SK-N-SH (cell line): Measurements from ENCODE around the gene GABRR1. TPM values are rescaled to one million over a fixed set of nuclear protein-coding genes. Genes with fewer than 3 reads are reported as not detected.

Experiments
- CTCF ChIA-PET: fragments of 300-600, 350-600 bp; formaldehyde crosslinking; extraction: SDS; loops from one replicate; lab custom pipeline; 2021; lab: Yijun Ruan, JAX
- POLR2A ChIA-PET: fragments of 350-600 bp; sonication (Branson Sonifier 250); formaldehyde crosslinking; extraction: SDS; loops from one replicate; lab custom pipeline; 2020; ENCODE audit warnings: antibody characterized with exemption, inconsistent platforms; lab: Yijun Ruan, JAX
- DNase-seq: peaks from one replicate; pipeline ENCODE4 v3.0.0; 2012
- H2AFZ ChIP-seq: fragments of 200-600 bp; sonication (generic); 2 replicates; pipeline ENCODE4 v1.8.1; 2016; ENCODE audit warnings: antibody characterized with exemption, mild to moderate bottlenecking, low read depth
- H3F3A ChIP-seq: fragments of 200-600 bp; sonication (generic); replicated peaks from 2 replicates; pipeline ENCODE3; 2016; ENCODE audit warnings: antibody characterized with exemption, mild to moderate bottlenecking; ENCODE audit not compliant: insufficient read depth
- H3K27ac ChIP-seq, 2 experiments: fragments of 200-500 bp in 1 of 2; fragments of 200-600 bp in 1 of 2; sonication (Bioruptor generic) in 1 of 2; sonication (generic), shearing (Covaris generic) in 1 of 2; 2 replicates each; pipeline versions ENCODE4 v1.5.1 to v1.6.1; 2014 to 2016; ENCODE audit warnings: low read depth in 2 of 2, inconsistent platforms in 1 of 2, low read length in 1 of 2, mild to moderate bottlenecking in 1 of 2, mixed read lengths in 1 of 2
- H3K27me3 ChIP-seq: fragments of 200-600 bp; sonication (generic), shearing (Covaris generic); 2 replicates; pipeline ENCODE4 v1.6.1; 2016; ENCODE audit warnings: mixed run types; ENCODE audit not compliant: insufficient read depth
- H3K36me3 ChIP-seq, 2 experiments: fragments of 200-500 bp in 1 of 2; fragments of 200-600 bp in 1 of 2; sonication (Bioruptor generic) in 1 of 2; sonication (generic) in 1 of 2; replicated peaks in 1 of 2; 2 replicates each; pipeline versions ENCODE3 to v1.5.1; 2014 to 2016; ENCODE audit warnings: low read length in 1 of 2, mild to moderate bottlenecking in 1 of 2; ENCODE audit not compliant: insufficient read depth in 2 of 2, control insufficient read depth in 1 of 2
- H3K4me1 ChIP-seq, 2 experiments: fragments of 200-500 bp in 1 of 2; fragments of 200-600 bp in 1 of 2; sonication (Bioruptor generic) in 1 of 2; sonication (generic), shearing (Covaris generic) in 1 of 2; 2 replicates each; pipeline versions ENCODE4 v1.5.1 to v1.6.1; 2014 to 2016; ENCODE audit warnings: low read depth in 1 of 2, low read length in 1 of 2, mixed run types in 1 of 2; ENCODE audit not compliant: insufficient read depth in 2 of 2, control insufficient read depth in 1 of 2
- H3K4me2 ChIP-seq: fragments of 200-600 bp; sonication (generic), shearing (Covaris generic); 2 replicates; pipeline ENCODE4 v1.6.1; 2017; ENCODE audit warnings: mixed run types
- H3K4me3 ChIP-seq, 2 experiments: fragments of 200-500 bp in 1 of 2; fragments of 200-600 bp in 1 of 2; sonication (Bioruptor generic) in 1 of 2; sonication (generic), shearing (Covaris generic) in 1 of 2; 2 replicates each; pipeline versions ENCODE4 v1.5.1 to v1.8.1; 2014 to 2016; ENCODE audit warnings: low read depth in 2 of 2, inconsistent platforms in 1 of 2, low read length in 1 of 2, mild to moderate bottlenecking in 1 of 2, mixed read lengths in 1 of 2, moderate library complexity in 1 of 2
- H3K79me2 ChIP-seq: fragments of 200-600 bp; sonication (generic); 2 replicates; pipeline ENCODE4 v1.8.1; 2017; ENCODE audit warnings: mild to moderate bottlenecking; ENCODE audit not compliant: insufficient read depth
- H3K9ac ChIP-seq: fragments of 200-600 bp; sonication (generic); 2 replicates; pipeline ENCODE4 v1.6.1; 2017; ENCODE audit warnings: mixed run types
- H3K9me2 ChIP-seq: fragments of 200-600 bp; sonication (generic); 2 replicates; pipeline ENCODE4 v1.6.1; 2017; ENCODE audit warnings: mixed run types
- H3K9me3 ChIP-seq: fragments of 200-600 bp; sonication (generic); 2 replicates; pipeline ENCODE4 v1.6.1; 2017; ENCODE audit warnings: mixed run types, mild to moderate bottlenecking, moderate library complexity
- H4K20me1 ChIP-seq: fragments of 200-600 bp; sonication (generic); 2 replicates; pipeline ENCODE4 v1.6.1; 2017; ENCODE audit warnings: mild to moderate bottlenecking, mixed run types; ENCODE audit not compliant: insufficient read depth
- CHD2 ChIP-seq: fragments of 150-350 bp; IDR thresholded peaks from 2 replicates; pipeline ENCODE4 v1.6.1; 2018; ENCODE audit warnings: low read length; ENCODE audit not compliant: partially characterized antibody
- EZH2phosphoT487 ChIP-seq: fragments of 200-600 bp; sonication (generic); IDR thresholded peaks from 2 replicates; pipeline ENCODE4 v1.6.1; 2017; ENCODE audit warnings: low read depth, mixed run types, mild to moderate bottlenecking, antibody characterized with exemption, moderate library complexity, borderline replicate concordance
- FOSL2 ChIP-seq: IDR thresholded peaks from 2 replicates; pipeline ENCODE4 v1.4.0; 2012; ENCODE audit warnings: low read depth, mild to moderate bottlenecking, moderate library complexity, borderline replicate concordance
- FOXJ3 ChIP-seq: sonication (generic); formaldehyde crosslinking; IDR thresholded peaks from 2 replicates; pipeline ENCODE4 v1.5.1; 2020; ENCODE audit warnings: mild to moderate bottlenecking, missing genetic modification reagents
- FOXM1 ChIP-seq: IDR thresholded peaks from 2 replicates; pipeline ENCODE4 v1.4.0; 2012; ENCODE audit warnings: low read depth, mild to moderate bottlenecking
- GABPA ChIP-seq: IDR thresholded peaks from 2 replicates; pipeline ENCODE4 v1.4.0; 2012; ENCODE audit warnings: low read depth, mild to moderate bottlenecking
- GATA2 ChIP-seq: sonication (generic); formaldehyde crosslinking; IDR thresholded peaks from 2 replicates; pipeline ENCODE4 v1.5.0; 2020; ENCODE audit warnings: mild to moderate bottlenecking, missing genetic modification reagents
- IRF3 ChIP-seq: fragments of 150-350 bp; IDR thresholded peaks from 2 replicates; pipeline ENCODE4 v1.6.1; 2016; ENCODE audit warnings: mild to moderate bottlenecking, low read depth, low read length
- JUND ChIP-seq: IDR thresholded peaks from 2 replicates; pipeline ENCODE4 v1.4.0; 2012
- MEF2A ChIP-seq: IDR thresholded peaks from 2 replicates; pipeline ENCODE4 v1.4.0; 2012; ENCODE audit warnings: low read depth, borderline replicate concordance
- MXI1 ChIP-seq: IDR thresholded peaks from 2 replicates; pipeline ENCODE4 v1.6.1; 2012; ENCODE audit warnings: mild to moderate bottlenecking, low read depth, low read length, improper control_type of control experiment
- NFIC ChIP-seq: IDR thresholded peaks from 2 replicates; pipeline ENCODE4 v1.4.0; 2012; ENCODE audit warnings: borderline replicate concordance
- NRF1 ChIP-seq: IDR thresholded peaks from 2 replicates; pipeline ENCODE4 v1.6.1; 2012; ENCODE audit warnings: low read depth, mild to moderate bottlenecking, low read length
- PBX3 ChIP-seq: IDR thresholded peaks from 2 replicates; pipeline ENCODE4; 2012
- RCOR1 ChIP-seq: fragments of 150-350 bp; IDR thresholded peaks from 2 replicates; pipeline ENCODE4 v1.6.1; 2017; ENCODE audit warnings: antibody characterized with exemption, low read length
- SMC3 ChIP-seq: IDR thresholded peaks from 2 replicates; pipeline ENCODE4 v1.6.1; 2012; ENCODE audit warnings: low read depth, low read length, improper control_type of control experiment
- TAF1 ChIP-seq: IDR thresholded peaks from 2 replicates; pipeline ENCODE4 v1.6.1; 2012; ENCODE audit warnings: low read depth, mild to moderate bottlenecking, low read length, moderate library complexity, borderline replicate concordance
- TEAD4 ChIP-seq: IDR thresholded peaks from 2 replicates; pipeline ENCODE4 v1.4.0; 2012; ENCODE audit warnings: mild to moderate bottlenecking, borderline replicate concordance; ENCODE audit not compliant: insufficient read depth
- USF2 ChIP-seq: fragments of 150-350 bp; IDR thresholded peaks from 2 replicates; pipeline ENCODE4 v1.6.1; 2017; ENCODE audit warnings: antibody characterized with exemption, low read length, low read depth, borderline replicate concordance
- YY1 ChIP-seq: IDR thresholded peaks from 2 replicates; pipeline ENCODE4 v1.4.0; 2012; ENCODE audit warnings: low read depth, mild to moderate bottlenecking
- WGBS: methylation state at CpG from one replicate; pipeline ENCODE4 v1.1.6; 2017; ENCODE audit warnings: low lambda C conversion rate; 5-methylcytosine and 5-hydroxymethylcytosine counted together
- polyA plus RNA-seq, 3 experiments: library from polyadenylated mRNA; depleted of rRNA; stranded (reverse); fragments of >200 nt; gene quantifications; 2 replicates each; pipeline ENCODE4 v1.2.3, GENCODE V29; 2012

Gene GABRR1
- polyA plus RNA-seq, 1 of the 3 experiments (the other 2 are of a cell fraction): not detected

GRCh38 chr6:89212472-89212871 is 4.7 kb downstream of the GABRR1 start (continued):
- TF ChIP-seq IRF3 (no peak), EZH2phosphoT487 (no peak), JUND (no peak), NFIC (no peak)

- Histone ChIP-seq H3F3A (no peaks in the 10 kb centered on the region), H3K4me3 (no peak overlapping the region), H3K9ac (no peak overlapping the region), H3K36me3 (no peaks in the 10 kb centered on the region), H4K20me1 (no peaks in the 10 kb centered on the region), H3K79me2 (no peaks in the 10 kb centered on the region), H3K27ac (no peak overlapping the region), H2AFZ (no peak overlapping the region), H3K9me2 (no peaks in the 10 kb centered on the region), H3K27me3 (no peaks in the 10 kb centered on the region; the same call in 1 of the 2 replicates), H3K4me2 (no peak overlapping the region), H3K9me3 (no peaks in the 10 kb centered on the region), H3K4me1 (peaks cover 0 to 5% of the 10 kb centered on the region in 2 experiments; a peak in 1 of 4 replicates)
- TF ChIP-seq FOXM1 (no peak), SMC3 (no peak), FOXJ3 (CRISPR knock-in tag) (no peak), USF2 (no peak), TEAD4 (no peak), MXI1 (no peak), CHD2 (no peak), YY1 (no peak), PBX3 (no peak), TAF1 (no peak), FOSL2 (no peak), JUND (no peak), NRF1 (no peak), MEF2A (no peak), GATA2 (CRISPR knock-in tag) (no peak), RCOR1 (no peak), GABPA (no peak)
- WGBS: 87% methylated on average over 6 of the region's 6 CpGs
- ChIA-PET POLR2A (no interaction called here), CTCF (interaction anchor here (0.6 to 1.1 kb wide), 3 partner anchors 18 to 34 kb away, joined by 3 to 4 read pairs (median 3); no protein-coding TSS in a partner anchor)
- DNase-seq: no peak
Measured at GRCh38 chr6:89209457-89209856, 7.7 kb downstream of the GABRR1 start.
